Fibroblast of skin of abdomen (primary cell): ENCODE data around the gene TM9SF1.

Source experiments
- DNase-seq: peaks from one replicate; pipeline ENCODE4 v3.0.0-alpha.2; 2013

Gene TM9SF1

GRCh38 chr14:24196071-24197055, 1.1 kb upstream of the TM9SF1 start:
- no peak for DNase-seq

- DNase-seq: no peak
Measured at GRCh38 chr14:24194873-24195185, 412 bp downstream of the TM9SF1 start.

- DNase-seq: no peak
Measured at GRCh38 chr14:24194186-24194872, 912 bp downstream of the TM9SF1 start.

GRCh38 chr14:24192933-24193332, 2.3 kb downstream of the TM9SF1 start:
- DNase-seq: no peak

- DNase-seq: no peak
Measured at GRCh38 chr14:24190416-24190815, 4.8 kb downstream of the TM9SF1 start.

GRCh38 chr14:24189460-24189859, 5.8 kb downstream of the TM9SF1 start:
- DNase-seq: no peak

GRCh38 chr14:24189059-24189375, 6.2 kb downstream of the TM9SF1 start:
- DNase-seq: no peak

GRCh38 chr14:24188251-24189058, 6.8 kb downstream of the TM9SF1 start, which contains the start of gene IPO4:
Gene IPO4, minus strand, starts transcription at chr14:24188816. Its CDS starts 29 bp downstream, at chr14:24188787.
- DNase-seq: peak; percentile 98

GRCh38 chr14:24187539-24187915, 7.7 kb downstream of the TM9SF1 start:
- no peak for DNase-seq

- DNase-seq: no peak
Measured at GRCh38 chr14:24186831-24187538, 8.3 kb downstream of the TM9SF1 start.

- no peak for DNase-seq
Measured at GRCh38 chr14:24185741-24186140, 9.5 kb downstream of the TM9SF1 start.

- no peak for DNase-seq
Measured at GRCh38 chr14:24185026-24185425, 10.2 kb downstream of the TM9SF1 start.

- no peak for DNase-seq
Measured at GRCh38 chr14:24184104-24184970, 10.9 kb downstream of the TM9SF1 start.

- DNase-seq: no peak
Measured at GRCh38 chr14:24183014-24183481, 12.2 kb downstream of the TM9SF1 start.

GRCh38 chr14:24182110-24182882, 12.9 kb downstream of the TM9SF1 start:
- DNase-seq: no peak

- DNase-seq: no peak
Measured at GRCh38 chr14:24181371-24182077, 13.7 kb downstream of the TM9SF1 start.

GRCh38 chr14:24179961-24180796, 15.1 kb downstream of the TM9SF1 start:
- peak; percentile 59 for DNase-seq

GRCh38 chr14:24179294-24179960, 15.8 kb downstream of the TM9SF1 start:
- no peak for DNase-seq
